Esophagus squamous epithelium (tissue), 4 donors: ENCODE data around the gene CTTN.

ENCODE experiments used
- POLR2A ChIP-seq, 4 donors: fragments of 450-650 bp; IDR thresholded peaks; one replicate each; pipeline ENCODE4 v1.6.1; 2017; ENCODE audit warnings: antibody characterized with exemption in 4 of 4, mild to moderate bottlenecking in 4 of 4, moderate library complexity in 3 of 4
- TF ChIP-seq, protein P1 (sequence below), 6 experiments: fragments of 450-650 bp in 4 of 6; fragments of 200-600 bp in 2 of 6; sonication (generic) in 2 of 6; IDR thresholded peaks; one replicate each; pipeline ENCODE4 v1.5.1; 2016 to 2019; ENCODE audit warnings: antibody characterized with exemption in 6 of 6, mild to moderate bottlenecking in 4 of 6, moderate library complexity in 4 of 6

DNA sequence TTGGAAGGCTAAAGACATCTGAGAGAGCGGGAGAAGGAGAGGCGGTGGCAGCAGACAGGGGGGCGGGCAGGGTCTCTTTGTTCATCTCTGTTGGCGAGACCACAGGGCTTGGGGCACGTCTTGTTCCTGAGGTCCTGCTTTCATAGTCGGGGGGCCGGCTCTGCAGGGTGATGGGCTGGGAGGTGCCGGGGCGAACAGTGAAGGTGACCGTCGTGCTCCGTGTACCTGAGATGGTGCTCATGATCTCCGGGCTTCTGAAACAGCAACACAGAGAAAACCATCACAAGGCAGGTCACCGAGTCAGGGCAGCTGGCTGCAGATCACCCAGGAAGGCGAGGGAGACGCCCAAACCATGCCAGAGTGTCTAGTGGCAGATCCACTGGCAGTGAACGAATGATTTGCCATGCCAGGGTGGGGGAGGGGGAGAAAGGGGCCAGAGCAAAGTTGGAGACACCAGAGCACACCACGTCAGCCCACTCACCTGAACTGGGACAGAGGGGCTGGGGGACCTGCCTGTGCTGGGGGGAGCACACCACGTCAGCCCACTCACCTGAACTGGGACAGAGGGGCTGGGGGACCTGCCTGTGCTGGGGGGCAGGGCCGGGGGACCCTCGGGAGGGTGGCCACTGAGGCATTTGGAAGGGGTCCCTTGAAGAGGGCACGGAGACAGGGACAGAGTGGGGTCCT lies 75.0 kb downstream of the CTTN start:
- TF ChIP-seq, protein P1, sequence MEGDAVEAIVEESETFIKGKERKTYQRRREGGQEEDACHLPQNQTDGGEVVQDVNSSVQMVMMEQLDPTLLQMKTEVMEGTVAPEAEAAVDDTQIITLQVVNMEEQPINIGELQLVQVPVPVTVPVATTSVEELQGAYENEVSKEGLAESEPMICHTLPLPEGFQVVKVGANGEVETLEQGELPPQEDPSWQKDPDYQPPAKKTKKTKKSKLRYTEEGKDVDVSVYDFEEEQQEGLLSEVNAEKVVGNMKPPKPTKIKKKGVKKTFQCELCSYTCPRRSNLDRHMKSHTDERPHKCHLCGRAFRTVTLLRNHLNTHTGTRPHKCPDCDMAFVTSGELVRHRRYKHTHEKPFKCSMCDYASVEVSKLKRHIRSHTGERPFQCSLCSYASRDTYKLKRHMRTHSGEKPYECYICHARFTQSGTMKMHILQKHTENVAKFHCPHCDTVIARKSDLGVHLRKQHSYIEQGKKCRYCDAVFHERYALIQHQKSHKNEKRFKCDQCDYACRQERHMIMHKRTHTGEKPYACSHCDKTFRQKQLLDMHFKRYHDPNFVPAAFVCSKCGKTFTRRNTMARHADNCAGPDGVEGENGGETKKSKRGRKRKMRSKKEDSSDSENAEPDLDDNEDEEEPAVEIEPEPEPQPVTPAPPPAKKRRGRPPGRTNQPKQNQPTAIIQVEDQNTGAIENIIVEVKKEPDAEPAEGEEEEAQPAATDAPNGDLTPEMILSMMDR (IDR thresholded peaks at IDR 0.05), result no peak
- TF ChIP-seq POLR2A (IDR thresholded peaks at IDR 0.05), result no peak
